H1 (cell line): Measurements from ENCODE around the gene DENND2A. TPM values are rescaled to one million over a fixed set of nuclear protein-coding genes. Genes with fewer than 3 reads are reported as not detected.

Experiments
- CTCF ChIA-PET: fragments of 300-600 bp; sonication (Branson Sonifier 250); formaldehyde crosslinking; loops from one replicate; lab custom pipeline; 2021; ENCODE audit not compliant: partially characterized antibody; lab: Charles Lee
- POLR2A ChIA-PET: fragments of 300-600 bp; sonication (Branson Sonifier 250); formaldehyde crosslinking; loops from one replicate; lab custom pipeline; 2021; ENCODE audit warnings: inconsistent platforms; ENCODE audit not compliant: partially characterized antibody; lab: Charles Lee
- DNase-seq, 2 experiments: peaks; one replicate each; pipeline versions ENCODE4 v3.0.0 to v3.0.0-alpha.2; 2010 to 2022; ENCODE audit warnings: low spot score in 2 of 2, low read depth in 1 of 2, mixed read lengths in 1 of 2
- FAIRE-seq: peaks from 2 replicates; lab custom pipeline; 2011; peaks lifted over from hg19 to GRCh38; lab: Jason Lieb, UNC
- H2AFZ ChIP-seq: 2 replicates; pipeline ENCODE4 v1.8.1; 2012; ENCODE audit warnings: low read length, inconsistent platforms
- H2AK5ac ChIP-seq: 2 replicates; pipeline ENCODE4 v1.6.1; 2013; ENCODE audit warnings: low read depth, low read length
- H2BK120ac ChIP-seq: replicated peaks from 2 replicates; pipeline ENCODE3; 2013; ENCODE audit warnings: low read depth, low read length, inconsistent platforms
- H2BK12ac ChIP-seq: 2 replicates; pipeline ENCODE4 v1.6.1; 2013; ENCODE audit warnings: low read depth, low read length
- H2BK15ac ChIP-seq: 2 replicates; pipeline ENCODE4 v1.6.1; 2013; ENCODE audit warnings: low read length
- H2BK20ac ChIP-seq: 2 replicates; pipeline ENCODE4 v1.6.1; 2013; ENCODE audit warnings: low read length
- H2BK5ac ChIP-seq: 2 replicates; pipeline ENCODE4 v1.6.1; 2013; ENCODE audit warnings: low read depth, low read length
- H3K14ac ChIP-seq: 2 replicates; pipeline ENCODE4 v1.6.1; 2013; ENCODE audit warnings: inconsistent platforms; ENCODE audit not compliant: insufficient read length
- H3K18ac ChIP-seq: 2 replicates; pipeline ENCODE4 v1.6.1; 2013; ENCODE audit warnings: low read length; ENCODE audit errors: extremely low read depth
- H3K23ac ChIP-seq: 2 replicates; pipeline ENCODE4 v1.6.1; 2013; ENCODE audit warnings: inconsistent platforms; ENCODE audit not compliant: insufficient read length
- H3K23me2 ChIP-seq: 2 replicates; pipeline ENCODE4 v1.6.1; 2013; ENCODE audit warnings: low read depth, low read length
- H3K27ac ChIP-seq: 2 replicates; pipeline ENCODE4 v1.6.1; 2011; ENCODE audit warnings: low read depth, low read length, inconsistent platforms
- H3K27me3 ChIP-seq, 4 experiments: replicated peaks in 1 of 4; 1 replicate in 1 of 4; 2 replicates in 3 of 4; pipeline versions ENCODE4 v1.6.1 to v1.8.1; 2011 to 2013; ENCODE audit warnings: low read length in 3 of 4, mild to moderate bottlenecking in 3 of 4, inconsistent platforms in 2 of 4, mixed read lengths in 2 of 4, moderate library complexity in 1 of 4; ENCODE audit not compliant: control insufficient read depth in 3 of 4, insufficient read depth in 3 of 4; ENCODE audit errors: extremely low read depth in 1 of 4
- H3K36me3 ChIP-seq, 4 experiments: 2 replicates each; pipeline versions ENCODE4 v1.6.1 to v1.8.1; 2011 to 2013; ENCODE audit warnings: mild to moderate bottlenecking in 4 of 4, low read length in 3 of 4, moderate library complexity in 2 of 4, control low read depth in 1 of 4, inconsistent platforms in 1 of 4; ENCODE audit not compliant: insufficient read depth in 4 of 4, control insufficient read depth in 2 of 4
- H3K4ac ChIP-seq: replicated peaks from 2 replicates; pipeline ENCODE3; 2013; ENCODE audit warnings: low read length, low read depth, mixed read lengths, inconsistent platforms; ENCODE audit not compliant: insufficient read length
- H3K4me1 ChIP-seq, 4 experiments: replicated peaks in 1 of 4; 1 replicate in 1 of 4; 2 replicates in 3 of 4; pipeline versions ENCODE4 v1.6.1 to v1.8.1; 2011 to 2013; ENCODE audit warnings: low read length in 3 of 4, inconsistent platforms in 2 of 4, mixed read lengths in 1 of 4; ENCODE audit not compliant: insufficient read depth in 4 of 4, control insufficient read depth in 3 of 4
- H3K4me2 ChIP-seq, 2 experiments: 2 replicates each; pipeline versions ENCODE4 v1.6.1 to v1.8.1; 2011 to 2013; ENCODE audit warnings: low read depth in 2 of 2, low read length in 2 of 2, control low read depth in 1 of 2, inconsistent platforms in 1 of 2, mild to moderate bottlenecking in 1 of 2; ENCODE audit not compliant: insufficient read depth in 1 of 2
- H3K4me3 ChIP-seq, 4 experiments: fragments of 200-600, 300-600 bp in 1 of 4; sonication (generic), shearing (Covaris generic), sonication (Bioruptor Twin) in 1 of 4; 2 replicates each; pipeline versions ENCODE4 v1.5.1 to v1.8.1; 2011 to 2016; ENCODE audit warnings: low read length in 4 of 4, low read depth in 3 of 4, control low read depth in 2 of 4, inconsistent platforms in 2 of 4, mild to moderate bottlenecking in 2 of 4, mixed read lengths in 1 of 4, moderate library complexity in 1 of 4; ENCODE audit not compliant: insufficient read depth in 2 of 4; ENCODE audit errors: extremely low read depth in 1 of 4
- H3K56ac ChIP-seq: replicated peaks from 2 replicates; pipeline ENCODE3; 2013; ENCODE audit warnings: low read depth, mild to moderate bottlenecking, mixed read lengths, low read length, inconsistent platforms; ENCODE audit not compliant: insufficient read length
- H3K79me1 ChIP-seq: 2 replicates; pipeline ENCODE4 v1.6.1; 2013; ENCODE audit warnings: low read depth, low read length, control low read depth
- H3K79me2 ChIP-seq, 2 experiments: 2 replicates each; pipeline versions ENCODE4 v1.6.1 to v1.8.1; 2012 to 2013; ENCODE audit warnings: low read length in 2 of 2, mild to moderate bottlenecking in 2 of 2, inconsistent platforms in 1 of 2; ENCODE audit not compliant: insufficient read depth in 2 of 2, control insufficient read depth in 1 of 2
- H3K9ac ChIP-seq, 4 experiments: replicated peaks in 1 of 4; 1 replicate in 1 of 4; 2 replicates in 3 of 4; pipeline versions ENCODE4 v1.6.1 to v1.8.1; 2011 to 2013; ENCODE audit warnings: low read depth in 3 of 4, low read length in 3 of 4, control low read depth in 2 of 4, mild to moderate bottlenecking in 2 of 4, moderate library complexity in 2 of 4, inconsistent platforms in 1 of 4; ENCODE audit errors: extremely low read depth in 1 of 4
- H3K9me3 ChIP-seq, 2 experiments: 2 replicates each; pipeline versions ENCODE4 v1.6.1 to v1.8.1; 2012 to 2013; ENCODE audit warnings: mild to moderate bottlenecking in 2 of 2, moderate library complexity in 2 of 2, control low read depth in 1 of 2, inconsistent platforms in 1 of 2, low read depth in 1 of 2, low read length in 1 of 2, mixed read lengths in 1 of 2; ENCODE audit not compliant: insufficient read depth in 2 of 2
- H4K20me1 ChIP-seq, 2 experiments: replicated peaks in 1 of 2; 2 replicates each; pipeline versions ENCODE3 to v1.8.1; 2011 to 2013; ENCODE audit warnings: inconsistent platforms in 2 of 2, low read length in 2 of 2, mild to moderate bottlenecking in 1 of 2; ENCODE audit not compliant: insufficient read depth in 2 of 2, control insufficient read depth in 1 of 2
- H4K5ac ChIP-seq: 2 replicates; pipeline ENCODE4 v1.6.1; 2013; ENCODE audit warnings: low read length, low read depth, mixed read lengths, inconsistent platforms; ENCODE audit not compliant: insufficient read length
- H4K8ac ChIP-seq: 2 replicates; pipeline ENCODE4 v1.8.0; 2013; ENCODE audit warnings: mild to moderate bottlenecking, moderate library complexity, low read length, inconsistent platforms; ENCODE audit not compliant: insufficient read depth; ENCODE audit errors: extremely low read depth
- H4K91ac ChIP-seq: replicated peaks from 2 replicates; pipeline ENCODE3; 2013; ENCODE audit warnings: low read length, mixed read lengths, inconsistent platforms; ENCODE audit not compliant: insufficient read length
- ATF2 ChIP-seq: IDR thresholded peaks from 2 replicates; pipeline ENCODE4 v1.6.1; 2012; ENCODE audit warnings: low read length, inconsistent platforms
- CBX5 ChIP-seq: fragments of 300-800, 300-1000 bp; sonication (generic); IDR thresholded peaks from 2 replicates; pipeline ENCODE4 v1.7.1; 2016; ENCODE audit warnings: antibody characterized with exemption, low read length, low read depth
- EZH2 ChIP-seq: fragments of 200-600 bp; sonication (generic); IDR thresholded peaks from 2 replicates; pipeline ENCODE4 v1.7.1; 2012; ENCODE audit warnings: low read depth, mild to moderate bottlenecking, moderate library complexity, low read length, inconsistent platforms; ENCODE audit not compliant: severe bottlenecking
- PHF8 ChIP-seq: fragments of 200-600 bp; sonication (generic); conservative IDR thresholded peaks from 2 replicates; pipeline ENCODE4 v1.7.1; 2012; ENCODE audit warnings: low read depth, mild to moderate bottlenecking, inconsistent platforms, low read length, moderate library complexity
- POLR2AphosphoS5 ChIP-seq: IDR thresholded peaks from 2 replicates; pipeline ENCODE4 v1.6.1; 2011; ENCODE audit warnings: low read depth, low read length
- RXRA ChIP-seq: IDR thresholded peaks from 2 replicates; pipeline ENCODE4 v1.6.1; 2011; ENCODE audit warnings: low read depth, mild to moderate bottlenecking, low read length, moderate library complexity; ENCODE audit not compliant: insufficient read depth
- SAP30 ChIP-seq: fragments of 300-600 bp; sonication (generic); IDR thresholded peaks from 2 replicates; pipeline ENCODE4 v1.7.1; 2012; ENCODE audit warnings: low read length, moderate library complexity, mild to moderate bottlenecking, inconsistent platforms; ENCODE audit not compliant: insufficient read depth, insufficient replicate concordance
- SIRT6 ChIP-seq: IDR thresholded peaks from one replicate; pipeline ENCODE4 v1.7.1; 2012; ENCODE audit warnings: low read length, inconsistent platforms
- SP1 ChIP-seq: IDR thresholded peaks from 2 replicates; pipeline ENCODE4 v1.6.1; 2011; ENCODE audit warnings: low read depth, low read length
- SUZ12 ChIP-seq: fragments of 200-600 bp; sonication (generic); IDR thresholded peaks from 2 replicates; pipeline ENCODE4 v1.6.1; 2012; ENCODE audit warnings: mild to moderate bottlenecking, inconsistent platforms, low read length, moderate library complexity, mixed read lengths
- TAF1 ChIP-seq: IDR thresholded peaks from 2 replicates; pipeline ENCODE4 v1.6.1; 2011; ENCODE audit warnings: mild to moderate bottlenecking, low read depth, low read length
- TAF7 ChIP-seq: optimal IDR thresholded peaks from 2 replicates; pipeline ENCODE3; 2011; ENCODE audit warnings: low read depth, mild to moderate bottlenecking, inconsistent platforms, low read length, moderate library complexity, borderline replicate concordance
- TCF12 ChIP-seq: IDR thresholded peaks from 2 replicates; pipeline ENCODE4 v1.6.1; 2011; ENCODE audit warnings: low read depth, mild to moderate bottlenecking, low read length
- WGBS, 2 experiments: shearing (Covaris generic) in 1 of 2; methylation state at CpG; one replicate each; pipeline versions ENCODE4 v1.1.6 to v1.1.7; 2013 to 2015; ENCODE audit warnings: low lambda C conversion rate in 2 of 2, mixed read lengths in 2 of 2, inconsistent platforms in 1 of 2, low coverage in 1 of 2, missing lambda C conversion rate in 1 of 2; ENCODE audit not compliant: insufficient replicate concordance in 2 of 2, insufficient coverage in 1 of 2, insufficient read length in 1 of 2; ENCODE audit errors: extremely low coverage in 1 of 2, missing lambda C conversion rate in 1 of 2; 5-methylcytosine and 5-hydroxymethylcytosine counted together
- polyA plus RNA-seq, 7 experiments: library from polyadenylated mRNA; depleted of rRNA in 3 of 7; stranded (reverse) in 5 of 7; unstranded in 2 of 7; fragments of >200 nt in 5 of 7; fragments of 200-250 nt in 2 of 7; gene quantifications; 1 replicate in 5 of 7; 2 replicates in 1 of 7; 4 replicates in 1 of 7; pipeline versions ENCODE4 v1.2.1 to v1.2.3, GENCODE V29; 2011 to 2013; ENCODE audit warnings: missing spikeins in 2 of 7, mixed read lengths in 2 of 7
- total RNA-seq: library from RNA; stranded (reverse); fragmentation: NEBNext Ultra II Directional; extraction: Animal tissue kit (Norgen Biotek cat#: 25700); gene quantifications from 2 replicates; pipeline ENCODE4 v1.2.1, GENCODE V29; 2021

Gene DENND2A
- total and polyA plus RNA-seq, 2 of the 8 experiments (the other 6 are each of a cell fraction or from before 2014, with no cell fraction given): 5.0 to 13.0 TPM

GRCh38 chr7:140683657-140684056 lies 43.0 kb upstream of the DENND2A start:
- Histone ChIP-seq H3K23ac (no peak overlapping the region), H2BK12ac (no peak overlapping the region), H3K18ac (no peak overlapping the region), H3K14ac (no peak overlapping the region), H2BK20ac (no peak overlapping the region), H3K9me3 (no peaks in the 10 kb centered on the region), H3K27ac (no peak overlapping the region), H3K27me3 (no peaks in the 10 kb centered on the region), H4K91ac (no peak overlapping the region), H3K79me1 (no peaks in the 10 kb centered on the region), H3K56ac (no peak overlapping the region), H2BK15ac (no peak overlapping the region), H3K9ac (no peak overlapping the region), H4K8ac (no peak overlapping the region), H2AFZ (no peak overlapping the region), H3K36me3 (no peaks in the 10 kb centered on the region; a peak in 1 of 8 replicates), H2BK5ac (no peak overlapping the region), H3K4ac (no peak overlapping the region), H2BK120ac (no peak overlapping the region), H3K4me2 (no peak overlapping the region), H3K4me3 (no peak overlapping the region), H3K23me2 (no peaks in the 10 kb centered on the region), H2AK5ac (no peak overlapping the region), H4K5ac (no peak overlapping the region), H4K20me1 (no peaks in the 10 kb centered on the region), H3K79me2 (no peaks in the 10 kb centered on the region), H3K4me1 (0 out of 7 replicates have a peak, but pooled peaks cover 0 to 2% (median 0%) of the 10 kb centered on the region in 4 experiments)
- DNase-seq (no peak), FAIRE-seq (no peak)
- ChIA-PET POLR2A (interaction anchor here (1.6 kb wide), 1 partner anchor 15 kb away, joined by 4 read pairs; no protein-coding TSS in a partner anchor), CTCF (interaction anchor here (1.2 to 5.5 kb wide), 5 partner anchors 8 to 331 kb away, joined by 3 to 38 read pairs (median 3); partner anchors contain the start of gene MRPS33)
- 84% methylated on average over 3 of the region's 3 CpGs; no CpG with 5 or more reads in 1 of the 2 experiments for WGBS, 2 experiments
- TF ChIP-seq TCF12 (no peak), SP1 (no peak), SIRT6 (no peak), ATF2 (no peak), TAF7 (no peak), CBX5 (no peak), POLR2AphosphoS5 (no peak), PHF8 (no peak), EZH2 (no peak), RXRA (no peak), TAF1 (no peak), SAP30 (no peak), SUZ12 (no peak)
